CD4-positive, alpha-beta T cell treated with Interleukin-2 at 100 ng/mL for 4 hours (primary cell): ENCODE results near the gene UBE4B.
"Not testable (repeated sequence)": the region's sequence is repeated elsewhere in the genome, so short reads cannot be mapped to it uniquely, and the experiment has no call there.

Source experiments
- DNase-seq: peaks from one replicate; pipeline ENCODE4 v3.0.0-alpha.2; 2020; ENCODE audit warnings: low spot score

UBE4B gene

GRCh38 chr1:10032590-10033358 lies at the start of gene UBE4B:
Gene UBE4B, plus strand, starts transcription at chr1:10032958. Its CDS starts 713 bp downstream, at chr1:10033671.
- peak; percentile 98 for DNase-seq

- no peak for DNase-seq
These were observed 48.5 kb upstream of the UBE4B start for GRCh38 chr1:9984253-9984652.

- DNase-seq, result no peak
These were observed 47.8 kb upstream of the UBE4B start for GRCh38 chr1:9985001-9985400.

GRCh38 chr1:9989773-9990172 lies 43.0 kb upstream of the UBE4B start:
- no peak for DNase-seq

- DNase-seq, result no peak
These were observed 41.8 kb upstream of the UBE4B start for GRCh38 chr1:9990944-9991343.

- no peak for DNase-seq
These were observed 39.8 kb upstream of the UBE4B start for GRCh38 chr1:9992910-9993309.

- no peak for DNase-seq
These were observed 39.1 kb upstream of the UBE4B start for GRCh38 chr1:9993561-9994075.

GRCh38 chr1:9996624-9997582 lies 35.9 kb upstream of the UBE4B start, which contains the start of gene RBP7:
Gene RBP7, plus strand, starts transcription at chr1:9997228. Its CDS starts 31 bp downstream, at chr1:9997259.
- DNase-seq, result no peak

- DNase-seq, result no peak
These were observed 31.6 kb upstream of the UBE4B start for GRCh38 chr1:10001016-10001665.

GRCh38 chr1:10005248-10005647 lies 27.5 kb upstream of the UBE4B start:
- DNase-seq, result not testable (repeated sequence)

- DNase-seq, result no peak
These were observed 25.6 kb upstream of the UBE4B start for GRCh38 chr1:10007169-10007568.

- no peak for DNase-seq
These were observed 18.7 kb upstream of the UBE4B start for GRCh38 chr1:10014016-10014415.

- DNase-seq, result no peak
These were observed 13.2 kb upstream of the UBE4B start for GRCh38 chr1:10019561-10019960.

- no peak for DNase-seq
These were observed 12.7 kb upstream of the UBE4B start for GRCh38 chr1:10020086-10020485.

GRCh38 chr1:10020678-10021077 lies 12.1 kb upstream of the UBE4B start:
- not testable (repeated sequence) for DNase-seq

- DNase-seq, result not testable (repeated sequence)
These were observed 10.8 kb upstream of the UBE4B start for GRCh38 chr1:10021992-10022391.

GRCh38 chr1:10022656-10023055 lies 10.1 kb upstream of the UBE4B start:
- DNase-seq, result no peak

- no peak for DNase-seq
These were observed 7.4 kb upstream of the UBE4B start for GRCh38 chr1:10025354-10025753.

GRCh38 chr1:10027027-10027426 lies 5.7 kb upstream of the UBE4B start:
- DNase-seq, result no peak

GRCh38 chr1:10028956-10029500 lies 3.7 kb upstream of the UBE4B start:
- not testable (repeated sequence) for DNase-seq

GRCh38 chr1:10031461-10031860 lies 1.3 kb upstream of the UBE4B start:
- DNase-seq, result no peak

- no peak for DNase-seq
These were observed 644 bp downstream of the UBE4B start for GRCh38 chr1:10033359-10033845.
